ENCODE results near the gene RILP. TPM values are rescaled to one million over a fixed set of nuclear protein-coding genes. Genes with fewer than 3 reads are reported as not detected.

Gene RILP
- total and polyA plus RNA-seq, 2 experiments from 2014 or later = 31.7 to 79.4 TPM

- Histone ChIP-seq H3K4me1 (ENCODE audit: low read depth) (peaks cover 3% of the 10 kb centered on the region), H3K27ac (no peak overlapping the region)
- no peak for TF ChIP-seq CTCF (IDR thresholded peaks at IDR 0.05; ENCODE audit: low read depth, low read length)
Observed at GRCh38 chr17:1607971-1608320, 41.7 kb downstream of the RILP start.

GRCh38 chr17:1606352-1606985 is 43.2 kb downstream of the RILP start:
- Histone ChIP-seq H3K36me3 (no peaks in the 10 kb centered on the region), H3K4me3 (no peak overlapping the region), H3K9me3 (ENCODE audit: low read depth) (no peaks in the 10 kb centered on the region), H3K4me1 (ENCODE audit: low read depth) (peaks cover 3% of the 10 kb centered on the region), H3K27me3 (no peaks in the 10 kb centered on the region), H3K27ac (no peak overlapping the region)
- TF ChIP-seq CTCF (IDR thresholded peaks at IDR 0.05; ENCODE audit: low read depth, low read length) = no peak
- no peak for DNase-seq (ENCODE audit: low read depth in 1 of 2, low spot score in 1 of 2)

More at GRCh38 chr17:1607971-1608320, 41.7 kb downstream of the RILP start:
- Histone ChIP-seq H3K4me3 (no peak overlapping the region), H3K9me3 (ENCODE audit: low read depth) (no peaks in the 10 kb centered on the region), H3K36me3 (no peaks in the 10 kb centered on the region), H3K27me3 (no peaks in the 10 kb centered on the region)
- no peak for DNase-seq (ENCODE audit: low read depth in 1 of 2, low spot score in 1 of 2)

- no peak for TF ChIP-seq CTCF (IDR thresholded peaks at IDR 0.05; ENCODE audit: low read depth, low read length)
- Histone ChIP-seq H3K27ac (no peak overlapping the region), H3K36me3 (no peaks in the 10 kb centered on the region), H3K4me3 (no peak overlapping the region), H3K4me1 (ENCODE audit: low read depth) (peaks cover 3% of the 10 kb centered on the region), H3K9me3 (ENCODE audit: low read depth) (no peaks in the 10 kb centered on the region), H3K27me3 (no peaks in the 10 kb centered on the region)
- no peak for DNase-seq (ENCODE audit: low read depth in 1 of 2, low spot score in 1 of 2)
Observed at GRCh38 chr17:1605681-1606351, 43.9 kb downstream of the RILP start.

- Histone ChIP-seq H3K36me3 (no peaks in the 10 kb centered on the region), H3K4me3 (no peak overlapping the region), H3K9me3 (ENCODE audit: low read depth) (no peaks in the 10 kb centered on the region), H3K4me1 (ENCODE audit: low read depth) (peaks cover 3% of the 10 kb centered on the region), H3K27me3 (no peaks in the 10 kb centered on the region), H3K27ac (no peak overlapping the region)
- DNase-seq (ENCODE audit: low read depth in 1 of 2, low spot score in 1 of 2) = no peak
- TF ChIP-seq CTCF (IDR thresholded peaks at IDR 0.05; ENCODE audit: low read depth, low read length) = no peak
Observed at GRCh38 chr17:1604831-1605528, 44.7 kb downstream of the RILP start.

- DNase-seq (ENCODE audit: low read depth in 1 of 2, low spot score in 1 of 2) = no peak
- Histone ChIP-seq H3K4me3 (no peak overlapping the region), H3K9me3 (ENCODE audit: low read depth) (no peaks in the 10 kb centered on the region), H3K27ac (no peak overlapping the region), H3K27me3 (no peaks in the 10 kb centered on the region), H3K36me3 (no peaks in the 10 kb centered on the region), H3K4me1 (ENCODE audit: low read depth) (no peaks in the 10 kb centered on the region)
- TF ChIP-seq CTCF (IDR thresholded peaks at IDR 0.05; ENCODE audit: low read depth, low read length) = no peak
Observed at GRCh38 chr17:1601571-1601970, 48.1 kb downstream of the RILP start.

Data from cardiac muscle cell (in vitro differentiated cells and primary cell).